Upper lobe of left lung (tissue), 4 donors: ENCODE data around the gene ACSS2.

Source experiments
- POLR2AphosphoS5 ChIP-seq, 2 donors: sonication (generic); formaldehyde crosslinking; IDR thresholded peaks; one replicate each; pipeline ENCODE4 v1.5.1; 2017; ENCODE audit warnings: antibody characterized with exemption in 2 of 2
- TF ChIP-seq, protein P1 (sequence below), 6 experiments: fragments of 450-650 bp in 4 of 6; fragments of 200-600 bp in 2 of 6; sonication (generic) in 2 of 6; IDR thresholded peaks; one replicate each; pipeline ENCODE4 v1.5.1; 2016 to 2019; ENCODE audit warnings: antibody characterized with exemption in 6 of 6

DNA sequence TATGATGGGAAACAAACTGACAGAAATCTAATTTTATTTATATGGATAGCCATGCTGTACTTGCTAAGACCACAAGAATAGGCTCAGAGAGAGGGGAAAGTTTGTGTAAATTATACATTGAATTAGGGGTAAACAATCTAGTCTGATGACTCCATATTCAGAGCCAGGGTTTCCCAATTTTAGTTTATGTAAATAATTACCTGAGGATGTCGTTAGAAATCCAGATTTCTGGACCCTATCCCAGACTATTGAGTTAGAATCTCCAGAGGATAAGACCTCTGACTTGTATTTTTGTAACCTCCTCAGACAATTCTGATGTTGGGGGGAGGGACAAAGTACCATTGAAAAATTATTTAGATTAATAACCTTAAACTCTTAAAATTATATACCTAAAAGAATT is 18.3 kb downstream of the ACSS2 start:
- no peak for TF ChIP-seq POLR2AphosphoS5 (IDR thresholded peaks at IDR 0.05)
- TF ChIP-seq, protein P1, sequence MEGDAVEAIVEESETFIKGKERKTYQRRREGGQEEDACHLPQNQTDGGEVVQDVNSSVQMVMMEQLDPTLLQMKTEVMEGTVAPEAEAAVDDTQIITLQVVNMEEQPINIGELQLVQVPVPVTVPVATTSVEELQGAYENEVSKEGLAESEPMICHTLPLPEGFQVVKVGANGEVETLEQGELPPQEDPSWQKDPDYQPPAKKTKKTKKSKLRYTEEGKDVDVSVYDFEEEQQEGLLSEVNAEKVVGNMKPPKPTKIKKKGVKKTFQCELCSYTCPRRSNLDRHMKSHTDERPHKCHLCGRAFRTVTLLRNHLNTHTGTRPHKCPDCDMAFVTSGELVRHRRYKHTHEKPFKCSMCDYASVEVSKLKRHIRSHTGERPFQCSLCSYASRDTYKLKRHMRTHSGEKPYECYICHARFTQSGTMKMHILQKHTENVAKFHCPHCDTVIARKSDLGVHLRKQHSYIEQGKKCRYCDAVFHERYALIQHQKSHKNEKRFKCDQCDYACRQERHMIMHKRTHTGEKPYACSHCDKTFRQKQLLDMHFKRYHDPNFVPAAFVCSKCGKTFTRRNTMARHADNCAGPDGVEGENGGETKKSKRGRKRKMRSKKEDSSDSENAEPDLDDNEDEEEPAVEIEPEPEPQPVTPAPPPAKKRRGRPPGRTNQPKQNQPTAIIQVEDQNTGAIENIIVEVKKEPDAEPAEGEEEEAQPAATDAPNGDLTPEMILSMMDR (IDR thresholded peaks at IDR 0.05): no peak
